Tibial nerve (tissue), 4 donors: ENCODE measurements around the gene TMEM225B. TPM values are rescaled to one million over a fixed set of nuclear protein-coding genes. Genes with fewer than 3 reads are reported as not detected.
A peak's percentile ranks its signal among the peaks of the same experiment; 100 is the strongest.
"Not testable (repeated sequence)": the region's sequence is repeated elsewhere in the genome, so short reads cannot be mapped to it uniquely, and the experiment has no call there.

ENCODE experiments used
- DNase-seq, 2 donors: peaks; one replicate each; pipeline ENCODE4 v3.0.0-alpha.2; 2019; ENCODE audit warnings: low spot score in 2 of 2
- H3K27ac ChIP-seq, 4 donors: fragments of 200-600 bp; sonication (generic) in 3 of 4; one replicate each; pipeline ENCODE4 v1.5.1; 2017 to 2019; ENCODE audit warnings: mild to moderate bottlenecking in 1 of 4
- H3K27me3 ChIP-seq, 2 donors: fragments of 200-600 bp; sonication (generic) in 1 of 2; one replicate each; pipeline versions ENCODE4 v1.5.1 to v1.6.0; 2017 to 2019
- H3K36me3 ChIP-seq, 3 donors: fragments of 200-600 bp; sonication (generic); one replicate each; pipeline ENCODE4 v1.5.1; 2018 to 2019
- H3K4me1 ChIP-seq, 4 donors: fragments of 200-600 bp; sonication (generic) in 3 of 4; one replicate each; pipeline ENCODE4 v1.5.1; 2017 to 2019
- H3K4me3 ChIP-seq, 4 donors: fragments of 200-600 bp; sonication (generic) in 3 of 4; one replicate each; pipeline ENCODE4 v1.5.1; 2017 to 2019; ENCODE audit warnings: mild to moderate bottlenecking in 1 of 4, moderate library complexity in 1 of 4
- H3K9me3 ChIP-seq, 4 donors: fragments of 200-600 bp; sonication (generic) in 3 of 4; one replicate each; pipeline ENCODE4 v1.5.1; 2017 to 2019
- EP300 ChIP-seq, 2 donors: sonication (generic); formaldehyde crosslinking; IDR thresholded peaks; one replicate each; pipeline ENCODE4 v1.6.1; 2017; ENCODE audit warnings: antibody characterized with exemption in 2 of 2, mild to moderate bottlenecking in 1 of 2
- POLR2A ChIP-seq, 2 donors: fragments of 450-650 bp; IDR thresholded peaks; one replicate each; pipeline ENCODE4 v1.6.1; 2017; ENCODE audit warnings: antibody characterized with exemption in 2 of 2, mild to moderate bottlenecking in 2 of 2, moderate library complexity in 2 of 2
- WGBS, 2 donors: methylation state at CpG; one replicate each; pipeline ENCODE4 v1.1.5; 2018; 5-methylcytosine and 5-hydroxymethylcytosine counted together
- total RNA-seq, 4 donors: library from RNA; depleted of rRNA; stranded (reverse); fragments of >200 nt; gene quantifications; one replicate each; pipeline ENCODE4 v1.1.0, GENCODE V29; 2016
- TF ChIP-seq, protein P1 (sequence below), 5 experiments: fragments of 200-600 bp in 3 of 5; fragments of 450-650 bp in 2 of 5; sonication (generic) in 3 of 5; IDR thresholded peaks; one replicate each; pipeline ENCODE4 v1.5.1; 2016 to 2019; ENCODE audit warnings: antibody characterized with exemption in 5 of 5, mild to moderate bottlenecking in 3 of 5, moderate library complexity in 2 of 5

Gene TMEM225B
- total RNA-seq, 4 donors from 2014 or later: 1.2 to 1.8 (median 1.5) TPM; not detected in 1

GRCh38 chr7:99627513-99627912 is 29.4 kb downstream of the TMEM225B start:
- no peak overlapping the region for H3K4me3 ChIP-seq
- no peak overlapping the region for H3K27ac ChIP-seq
- WGBS, 2 donors: 94 to 95% methylated on average over 11 of the region's 11 CpGs
- no peaks in the 10 kb centered on the region for H3K9me3 ChIP-seq
- peaks cover 0 to 100% (median 14%) of the 10 kb centered on the region in 3 donors for H3K36me3 ChIP-seq
- H3K27me3 ChIP-seq: no peaks in the 10 kb centered on the region
- DNase-seq: no peak
- TF ChIP-seq EP300 (IDR thresholded peaks at IDR 0.05): no peak
- TF ChIP-seq, protein P1, sequence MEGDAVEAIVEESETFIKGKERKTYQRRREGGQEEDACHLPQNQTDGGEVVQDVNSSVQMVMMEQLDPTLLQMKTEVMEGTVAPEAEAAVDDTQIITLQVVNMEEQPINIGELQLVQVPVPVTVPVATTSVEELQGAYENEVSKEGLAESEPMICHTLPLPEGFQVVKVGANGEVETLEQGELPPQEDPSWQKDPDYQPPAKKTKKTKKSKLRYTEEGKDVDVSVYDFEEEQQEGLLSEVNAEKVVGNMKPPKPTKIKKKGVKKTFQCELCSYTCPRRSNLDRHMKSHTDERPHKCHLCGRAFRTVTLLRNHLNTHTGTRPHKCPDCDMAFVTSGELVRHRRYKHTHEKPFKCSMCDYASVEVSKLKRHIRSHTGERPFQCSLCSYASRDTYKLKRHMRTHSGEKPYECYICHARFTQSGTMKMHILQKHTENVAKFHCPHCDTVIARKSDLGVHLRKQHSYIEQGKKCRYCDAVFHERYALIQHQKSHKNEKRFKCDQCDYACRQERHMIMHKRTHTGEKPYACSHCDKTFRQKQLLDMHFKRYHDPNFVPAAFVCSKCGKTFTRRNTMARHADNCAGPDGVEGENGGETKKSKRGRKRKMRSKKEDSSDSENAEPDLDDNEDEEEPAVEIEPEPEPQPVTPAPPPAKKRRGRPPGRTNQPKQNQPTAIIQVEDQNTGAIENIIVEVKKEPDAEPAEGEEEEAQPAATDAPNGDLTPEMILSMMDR (IDR thresholded peaks at IDR 0.05): no peak
- no peak for TF ChIP-seq POLR2A (IDR thresholded peaks at IDR 0.05)
- H3K4me1 ChIP-seq: no peaks in the 10 kb centered on the region

- DNase-seq: no peak
- WGBS, 2 donors: 76 to 82% methylated on average over 14 of the region's 14 CpGs
- no peaks in the 10 kb centered on the region for H3K27me3 ChIP-seq
- H3K27ac ChIP-seq: no peak overlapping the region
- no peaks in the 10 kb centered on the region for H3K4me1 ChIP-seq
- TF ChIP-seq, protein P1 (IDR thresholded peaks at IDR 0.05): no peak
- TF ChIP-seq EP300 (IDR thresholded peaks at IDR 0.05): no peak
- no peak for TF ChIP-seq POLR2A (IDR thresholded peaks at IDR 0.05)
- no peaks in the 10 kb centered on the region for H3K9me3 ChIP-seq
- peaks cover 0 to 100% (median 16%) of the 10 kb centered on the region in 3 donors for H3K36me3 ChIP-seq
- no peak overlapping the region for H3K4me3 ChIP-seq
These were observed 30.7 kb downstream of the TMEM225B start for GRCh38 chr7:99628471-99629465.

DNA sequence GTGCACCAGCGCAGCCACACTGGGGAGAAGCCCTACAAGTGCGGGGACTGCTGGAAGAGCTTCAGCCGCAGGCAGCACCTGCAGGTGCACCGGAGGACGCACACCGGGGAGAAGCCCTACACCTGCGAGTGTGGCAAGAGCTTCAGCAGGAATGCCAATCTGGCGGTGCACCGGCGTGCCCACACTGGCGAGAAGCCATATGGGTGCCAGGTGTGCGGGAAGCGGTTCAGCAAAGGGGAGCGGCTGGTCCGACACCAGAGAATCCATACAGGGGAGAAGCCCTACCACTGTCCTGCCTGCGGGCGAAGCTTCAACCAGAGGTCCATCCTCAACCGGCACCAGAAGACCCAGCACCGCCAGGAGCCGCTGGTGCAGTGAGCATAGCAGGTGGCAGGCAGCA is 31.6 kb downstream of the TMEM225B start:
- H3K4me1 ChIP-seq: no peaks in the 10 kb centered on the region
- DNase-seq: no peak
- H3K27ac ChIP-seq: no peak overlapping the region
- WGBS, 2 donors: 91 to 92% methylated on average over 15 to 19 of the region's 20 CpGs
- no peaks in the 10 kb centered on the region for H3K27me3 ChIP-seq
- H3K4me3 ChIP-seq: no peak overlapping the region
- TF ChIP-seq EP300 (IDR thresholded peaks at IDR 0.05) (no peak), POLR2A (IDR thresholded peaks at IDR 0.05) (no peak)
- TF ChIP-seq, protein P1 (IDR thresholded peaks at IDR 0.05): no peak
- H3K9me3 ChIP-seq: no peaks in the 10 kb centered on the region
- peaks cover 0 to 100% (median 16%) of the 10 kb centered on the region in 3 donors for H3K36me3 ChIP-seq

- Histone ChIP-seq H3K9me3 (no peaks in the 10 kb centered on the region), H3K27ac (peak overlapping the region in 2 of 4 donors; percentile 17 to 50), H3K4me1 (no peaks in the 10 kb centered on the region), H3K27me3 (no peaks in the 10 kb centered on the region), H3K4me3 (no peak overlapping the region), H3K36me3 (peaks cover 0 to 84% (median 14%) of the 10 kb centered on the region in 3 donors)
- TF ChIP-seq EP300 (IDR thresholded peaks at IDR 0.05): no peak
- TF ChIP-seq POLR2A (IDR thresholded peaks at IDR 0.05): no peak
- TF ChIP-seq, protein P1 (IDR thresholded peaks at IDR 0.05): peak in 4 of 5 experiments; percentile 8 to 32 (median 12)
- DNase-seq: no peak
- WGBS, 2 donors: 35% methylated on average over 9 of the region's 9 CpGs
These were observed 33.4 kb downstream of the TMEM225B start for GRCh38 chr7:99631295-99632109.

GRCh38 chr7:99637414-99637813 is 39.3 kb downstream of the TMEM225B start:
- H3K27me3 ChIP-seq, H3K9me3 ChIP-seq, H3K4me1 ChIP-seq, DNase-seq, H3K4me3 ChIP-seq, H3K27ac ChIP-seq: not testable (repeated sequence)
- 74 to 75% methylated on average over 2 of the region's 2 CpGs for WGBS, 2 donors
- H3K36me3 ChIP-seq: peaks cover 0 to 47% (median 6%) of the 10 kb centered on the region in 3 donors
